ENCODE measurements around the gene TET3. TPM values are rescaled to one million over a fixed set of nuclear protein-coding genes. Genes with fewer than 3 reads are reported as not detected.
"Not testable (repeated sequence)": the region's sequence is repeated elsewhere in the genome, so short reads cannot be mapped to it uniquely, and the experiment has no call there.

Gene TET3
- total RNA-seq = 3.7 TPM
- long read RNA-seq, partial matches to known transcripts = 0 of 3 reads
- long read RNA-seq, other reads (novel, unspliced or antisense) = 3 of 3 reads

DNA sequence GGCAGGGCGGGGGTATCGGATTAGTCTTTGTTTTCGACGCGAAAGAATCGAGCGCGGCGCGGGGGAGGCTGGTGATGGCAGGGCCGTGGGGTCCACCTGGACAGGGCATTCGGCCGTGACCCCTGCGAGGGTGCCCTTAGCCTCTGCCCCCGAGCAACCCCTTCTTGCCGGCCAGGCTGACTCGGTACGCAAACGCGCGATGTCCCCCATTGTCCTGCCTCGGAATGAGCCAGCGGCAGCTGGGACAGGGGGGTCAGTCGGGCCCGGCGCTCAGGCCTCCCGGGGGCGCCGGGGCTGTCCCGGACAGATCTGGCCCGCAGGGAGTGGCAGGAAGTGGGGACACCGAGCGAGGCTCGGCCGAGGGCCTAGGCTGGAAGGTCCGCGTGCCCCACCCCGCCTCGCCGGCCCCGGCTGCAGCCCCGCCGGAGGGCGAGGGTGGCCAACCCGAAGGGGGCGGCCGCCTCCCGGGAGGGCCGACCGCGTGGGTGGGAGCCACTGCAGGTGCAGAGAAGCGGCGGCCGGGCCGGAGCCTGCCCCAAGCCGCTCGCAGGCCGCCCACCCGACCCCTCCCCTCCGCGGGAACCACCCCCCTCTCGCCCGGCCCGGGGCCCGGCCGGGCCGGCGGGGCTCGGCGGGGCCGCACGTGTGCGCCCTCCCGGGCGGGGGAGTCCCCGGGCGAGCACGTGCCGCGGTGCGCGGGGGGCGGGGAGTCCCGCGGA lies at the start of gene TET3:
TET3 (plus strand) TSS at position 708 of the 719 bp plus-strand sequence. CDS start 1,494 bp downstream, outside the sequence.
- intact Hi-C loops (cut with DNase I) = no loop called here

DNA sequence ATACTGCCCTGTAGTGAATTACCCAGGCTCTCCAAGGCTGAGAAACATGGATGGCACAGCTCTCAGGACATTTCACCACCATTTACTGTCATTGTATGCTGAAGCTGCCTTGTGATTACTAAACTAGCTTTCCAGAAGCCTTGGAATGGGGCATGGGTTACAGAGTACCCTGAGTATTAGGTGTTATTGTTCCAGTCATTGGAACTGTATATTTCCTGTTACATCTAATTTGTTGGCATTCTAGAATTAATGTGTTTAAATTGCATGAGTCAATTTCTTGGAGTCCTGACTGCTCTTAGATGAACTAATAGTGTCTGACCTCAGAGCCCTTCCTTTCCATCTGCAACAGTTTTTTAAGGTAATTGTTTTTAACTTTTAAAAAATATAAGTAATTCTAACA lies 49.1 kb upstream of the TET3 start:
- intact Hi-C loops (cut with DNase I) = no loop called here
- DNase-seq (ENCODE audit: low spot score) = no peak

More for the DNA sequence above, at the start of gene TET3:
- no peak for DNase-seq (ENCODE audit: low spot score)

GRCh38 chr2:73937103-73937885 lies 47.4 kb upstream of the TET3 start:
- DNase-seq (ENCODE audit: low spot score) = no peak
- intact Hi-C loops (cut with DNase I) = no loop called here

- intact Hi-C loops (cut with DNase I) = no loop called here
Observed at GRCh38 chr2:73937899-73938298, 46.8 kb upstream of the TET3 start.

DNA sequence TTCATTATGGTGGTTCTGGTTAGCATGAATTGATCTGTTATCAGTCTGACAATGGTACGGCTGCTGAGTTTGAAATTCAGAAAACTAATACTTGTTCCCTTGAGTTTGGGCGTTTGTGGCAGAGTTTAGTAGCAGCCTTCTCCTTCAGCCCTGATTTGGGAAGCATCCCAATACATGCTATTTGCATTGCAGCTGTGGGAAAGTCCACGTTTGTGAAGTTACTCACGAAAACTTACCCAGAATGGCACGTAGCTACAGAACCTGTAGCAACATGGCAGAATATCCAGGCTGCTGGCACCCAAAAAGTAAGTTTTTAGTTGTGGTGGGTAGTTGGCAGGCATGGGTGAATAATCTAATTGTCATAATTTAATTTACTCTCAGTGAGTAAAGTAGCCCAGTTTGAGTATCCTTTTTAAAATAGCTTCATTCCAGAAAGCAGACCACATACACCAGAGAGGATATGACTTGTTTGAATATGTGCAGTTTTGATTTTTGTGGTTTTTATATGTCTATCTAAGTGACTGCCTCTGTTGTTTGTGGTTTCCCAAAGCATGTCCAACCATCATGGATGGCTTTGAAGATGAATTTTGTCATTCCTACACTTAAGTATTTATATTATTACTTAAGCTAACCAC lies 45.9 kb upstream of the TET3 start:
- intact Hi-C loops (cut with DNase I) = no loop called here

More at GRCh38 chr2:73937899-73938298, 46.8 kb upstream of the TET3 start:
- no peak for DNase-seq (ENCODE audit: low spot score)

GRCh38 chr2:73939419-73939818 lies 45.3 kb upstream of the TET3 start:
- intact Hi-C loops (cut with DNase I) = no loop called here
- DNase-seq (ENCODE audit: low spot score) = no peak

More for the DNA sequence above, 45.9 kb upstream of the TET3 start:
- DNase-seq (ENCODE audit: low spot score) = no peak

DNA sequence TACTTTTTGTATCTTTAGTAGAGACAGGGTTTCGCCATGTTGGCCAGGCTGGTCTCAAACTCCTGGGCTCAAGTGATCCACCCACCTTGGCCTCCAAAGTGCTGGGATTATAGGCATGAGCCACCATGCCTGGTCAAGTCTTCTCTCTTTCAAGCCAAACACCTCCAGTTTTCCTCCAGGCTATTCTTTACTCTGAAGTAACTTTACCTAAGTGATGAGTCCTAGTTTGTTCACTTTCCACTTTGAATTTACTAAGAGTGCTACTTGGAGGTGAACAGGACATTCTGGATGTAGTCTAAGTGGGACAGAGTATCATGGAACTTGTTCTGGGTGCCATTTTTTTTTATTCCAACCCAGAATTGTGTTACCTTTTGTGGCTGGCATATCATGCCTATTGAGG lies 44.6 kb upstream of the TET3 start:
- not testable (repeated sequence) for DNase-seq (ENCODE audit: low spot score)

GRCh38 chr2:73942664-73943063 lies 42.0 kb upstream of the TET3 start:
- intact Hi-C loops (cut with DNase I) = no loop called here
- DNase-seq (ENCODE audit: low spot score) = no peak

More for the DNA sequence above, 44.6 kb upstream of the TET3 start:
- intact Hi-C loops (cut with DNase I) = not testable (repeated sequence)

GRCh38 chr2:73944714-73945113 lies 40.0 kb upstream of the TET3 start:
- no peak for DNase-seq (ENCODE audit: low spot score)
- intact Hi-C loops (cut with DNase I) = no loop called here

- intact Hi-C loops (cut with DNase I) = no loop called here
- no peak for DNase-seq (ENCODE audit: low spot score)
Observed at GRCh38 chr2:73946215-73946614, 38.5 kb upstream of the TET3 start.

GRCh38 chr2:73946666-73947065 lies 38.0 kb upstream of the TET3 start:
- intact Hi-C loops (cut with DNase I) = no loop called here
- no peak for DNase-seq (ENCODE audit: low spot score)

DNA sequence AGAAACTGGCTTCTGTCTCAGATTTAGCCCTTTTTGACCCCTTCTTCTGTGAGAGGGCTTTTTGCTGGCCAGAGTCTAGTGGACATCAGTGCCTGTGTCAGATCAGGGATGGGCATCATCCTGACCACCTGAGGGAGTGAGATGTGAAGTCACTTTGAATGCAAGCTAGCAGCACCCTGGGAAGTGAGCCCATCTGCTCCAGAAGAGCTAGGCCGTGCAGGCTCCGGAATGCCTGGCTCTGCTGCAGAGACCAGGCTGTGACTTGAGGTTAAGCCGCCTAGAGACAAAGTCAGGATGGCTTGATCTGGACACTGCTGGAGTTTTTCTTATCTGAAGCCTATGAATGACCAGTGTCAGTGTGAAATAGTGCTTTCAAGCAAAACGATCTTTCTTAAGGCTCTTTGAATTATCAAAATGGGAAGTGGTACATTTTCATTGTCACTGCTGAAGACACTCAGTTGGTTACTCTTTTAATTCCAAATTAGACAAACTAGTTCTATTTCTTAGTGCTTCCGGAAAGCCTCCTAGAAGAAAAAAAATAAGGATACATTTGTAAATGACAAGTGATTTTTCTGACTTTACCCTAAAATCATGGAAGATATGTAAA lies 37.2 kb upstream of the TET3 start:
- no peak for DNase-seq (ENCODE audit: low spot score)
- intact Hi-C loops (cut with DNase I) = no loop called here

GRCh38 chr2:73949802-73950201 lies 34.9 kb upstream of the TET3 start:
- intact Hi-C loops (cut with DNase I) = no loop called here
- DNase-seq (ENCODE audit: low spot score) = no peak

GRCh38 chr2:73952499-73953446 lies 31.9 kb upstream of the TET3 start:
- intact Hi-C loops (cut with DNase I) = no loop called here
- DNase-seq (ENCODE audit: low spot score) = no peak

DNA sequence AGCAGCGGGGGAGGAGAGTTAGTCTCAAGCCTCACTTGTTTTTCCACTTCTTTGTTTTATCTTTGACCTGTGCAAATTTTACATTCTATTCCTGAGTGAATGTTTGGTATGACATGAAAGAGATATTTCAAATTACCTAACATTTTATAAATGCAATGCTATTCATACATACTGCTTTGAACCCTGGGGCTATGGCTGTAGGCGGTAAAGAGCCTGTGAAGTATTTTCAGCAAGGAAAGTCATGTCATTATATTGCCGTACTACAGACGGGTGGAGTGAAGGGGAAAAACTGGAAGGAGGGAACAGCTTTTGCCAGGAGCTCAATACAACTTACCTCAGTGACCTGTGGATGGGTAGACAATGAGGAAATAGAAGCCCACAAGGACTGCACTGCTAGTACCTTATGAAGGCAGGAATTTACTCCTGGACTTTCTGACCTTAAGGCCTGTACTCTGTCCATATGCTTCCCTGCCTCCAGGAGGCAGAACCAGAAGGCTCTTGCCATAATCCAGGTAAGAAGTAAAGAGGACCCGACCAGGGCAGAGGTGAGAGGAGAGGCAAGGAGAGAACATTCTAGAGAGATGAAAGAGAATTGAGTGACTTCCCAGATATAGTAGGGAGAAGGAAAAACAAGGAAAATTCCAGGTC lies 28.4 kb upstream of the TET3 start:
- intact Hi-C loops (cut with DNase I) = no loop called here
- no peak for DNase-seq (ENCODE audit: low spot score)

GRCh38 chr2:73961274-73961673 lies 23.4 kb upstream of the TET3 start:
- no peak for DNase-seq (ENCODE audit: low spot score)
- intact Hi-C loops (cut with DNase I) = no loop called here

- intact Hi-C loops (cut with DNase I) = no loop called here
Observed at GRCh38 chr2:73961823-73962615, 22.7 kb upstream of the TET3 start.

DNA sequence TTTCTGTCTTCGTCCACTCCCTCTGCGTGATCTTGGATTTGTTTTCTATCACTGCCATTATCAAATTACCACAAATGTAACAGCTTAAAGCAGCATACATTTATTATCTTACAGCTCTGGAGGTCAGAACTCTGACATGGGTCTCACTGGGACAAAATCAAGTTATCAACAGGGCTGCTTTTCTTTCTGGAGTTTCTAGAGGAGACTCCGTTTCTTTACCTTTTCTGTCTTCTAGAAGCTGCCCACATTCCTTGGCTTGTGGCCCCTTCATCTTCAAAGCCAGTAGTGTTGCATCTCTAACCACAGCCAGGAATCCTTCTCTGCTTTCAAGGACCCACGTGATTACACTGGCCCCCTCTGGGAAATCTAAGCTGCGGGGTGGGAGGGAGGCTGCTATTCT lies 21.9 kb upstream of the TET3 start:
- no peak for DNase-seq (ENCODE audit: low spot score)
- intact Hi-C loops (cut with DNase I) = no loop called here

More at GRCh38 chr2:73961823-73962615, 22.7 kb upstream of the TET3 start:
- DNase-seq (ENCODE audit: low spot score) = no peak

Data from cardiac septum (tissue), 1 donor.